Right cardiac atrium (tissue), 5 donors: ENCODE measurements around the gene FRMD1. TPM values are rescaled to one million over a fixed set of nuclear protein-coding genes. Genes with fewer than 3 reads are reported as not detected.

Experiments used
- ATAC-seq, 2 donors: fragments of 200-7000 bp; cut with Tn5 transposase; one replicate each; pipeline versions ENCODE4 v1.8.0 to v1.9.1; 2020; ENCODE audit warnings: moderate library complexity in 2 of 2, mild to moderate bottlenecking in 1 of 2
- DNase-seq, 3 donors: peaks; one replicate each; pipeline ENCODE4 v3.0.0-alpha.2; 2020
- H3K27ac ChIP-seq: one replicate; pipeline ENCODE4 v1.5.1; 2013; ENCODE audit warnings: mild to moderate bottlenecking, low read length, control low read depth, moderate library complexity
- H3K27me3 ChIP-seq: one replicate; pipeline ENCODE4 v1.6.1; 2013; ENCODE audit not compliant: control insufficient read depth, insufficient read depth
- H3K4me1 ChIP-seq: one replicate; pipeline ENCODE4 v1.6.1; 2013; ENCODE audit warnings: low read length; ENCODE audit not compliant: control insufficient read depth, insufficient read depth
- H3K4me3 ChIP-seq: one replicate; pipeline ENCODE4 v1.5.1; 2013; ENCODE audit warnings: low read length, control low read depth
- H3K9me3 ChIP-seq: one replicate; pipeline ENCODE4 v1.6.1; 2013; ENCODE audit warnings: low read length; ENCODE audit not compliant: control insufficient read depth
- WGBS: extraction: QIAGEN DNeasy Blood & Tissue Kit; methylation state at CpG from one replicate; pipeline ENCODE4 v1.1.7; 2013; 5-methylcytosine and 5-hydroxymethylcytosine counted together
- intact Hi-C, 4 donors: fragments of 100-400 bp; cut with DNase I; formaldehyde crosslinking; loops; one replicate each; pipeline versions ENCODE4 v1.11.0 to v1.14.0; 2022 to 2023
- polyA plus RNA-seq: library from polyadenylated mRNA; stranded (reverse); fragments of 200-250 nt; gene quantifications from one replicate; pipeline ENCODE4 v1.2.3, GENCODE V29; 2013
- total RNA-seq, 4 donors: library from RNA; stranded (reverse); fragmentation: NEBNext Ultra II Directional; extraction: Animal tissue kit (Norgen Biotek cat#: 25700); gene quantifications; one replicate each; pipeline ENCODE4 v1.2.1, GENCODE V29; 2021
- donor health status: healthy with polysubstance abuse.
- donor health status: DM: no; HTN: yes; CAD: no.
- donor health status: DM: no; HTN: no; CAD: no.
- donor health status: DM: no; HTN: yes; CAD: no; lungs with severe emphysema.
- donor health status: DM: yes; HTN: yes; CAD: no.

Gene FRMD1
- total and polyA plus RNA-seq, 5 donors: 0.07 to 0.31 TPM; not detected in 3

DNA sequence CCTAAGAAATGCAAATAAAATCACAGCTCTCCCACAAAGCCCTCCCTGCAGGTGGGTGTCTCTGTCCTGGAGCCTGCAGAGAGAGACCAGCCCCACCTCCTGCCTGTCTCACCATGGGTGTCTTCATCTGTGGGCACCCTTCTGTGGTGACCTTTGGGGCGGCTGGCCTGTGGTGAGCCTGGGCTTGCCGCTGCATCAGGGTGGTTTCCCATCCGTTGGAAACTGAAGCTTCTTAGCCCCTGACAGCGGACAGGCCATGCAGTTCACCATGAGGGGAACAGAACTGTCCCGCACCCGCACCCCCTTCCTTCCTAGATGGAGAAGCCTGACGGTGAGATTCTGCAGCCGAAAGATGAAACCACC is 42.3 kb upstream of the FRMD1 start:
- H3K27ac ChIP-seq: no peak overlapping the region
- intact Hi-C loops: no loop called here
- no peak overlapping the region for H3K4me3 ChIP-seq
- ATAC-seq (no peak), DNase-seq (no peak)
- no peaks in the 10 kb centered on the region for H3K27me3 ChIP-seq
- no peaks in the 10 kb centered on the region for H3K9me3 ChIP-seq
- no peaks in the 10 kb centered on the region for H3K4me1 ChIP-seq
- WGBS: 89% methylated on average over 8 of the region's 8 CpGs

DNA sequence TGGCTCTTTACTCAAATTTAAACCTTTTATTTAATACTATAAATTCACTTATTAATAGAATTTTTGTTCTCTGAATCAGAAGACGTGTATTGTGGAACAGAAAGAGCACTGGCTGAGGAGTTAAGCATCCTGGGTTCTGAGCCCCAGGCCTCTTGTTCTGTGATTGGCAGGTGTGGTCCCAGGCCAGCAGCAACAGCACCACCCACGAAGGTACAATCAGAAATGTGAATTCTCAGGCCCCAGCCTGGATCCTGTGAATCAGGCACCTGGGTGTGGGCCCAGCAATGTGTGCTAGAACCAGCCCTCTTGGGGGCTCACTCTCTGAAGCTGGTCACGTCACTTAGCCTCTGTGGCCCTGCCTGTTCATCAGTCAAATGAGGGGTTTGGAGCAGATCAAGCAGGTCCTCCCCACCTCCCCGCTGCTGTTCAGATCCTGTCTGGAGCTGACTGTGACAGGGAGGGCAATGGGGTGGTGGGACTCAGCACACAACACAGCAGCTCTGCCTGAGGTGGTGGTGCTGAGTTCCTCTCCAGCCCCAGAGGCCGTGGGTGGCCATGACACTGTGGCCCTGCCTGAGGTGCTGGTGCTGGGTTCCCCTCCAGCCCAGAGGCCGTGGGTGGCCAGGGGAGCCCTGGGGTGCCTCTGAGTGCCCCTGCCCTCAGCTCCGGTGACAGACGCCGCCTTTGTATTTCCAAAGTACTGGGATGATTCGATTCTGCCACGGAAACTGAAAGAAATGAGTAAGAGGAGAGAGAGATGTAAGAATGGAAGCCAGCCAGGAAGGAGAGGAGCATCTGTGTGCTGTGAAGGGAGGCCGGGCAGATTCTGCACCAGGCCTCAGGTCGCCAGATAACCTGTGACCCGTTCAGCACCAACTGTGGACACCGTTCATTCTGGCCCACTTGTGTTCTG is 41.6 kb upstream of the FRMD1 start:
- H3K4me3 ChIP-seq: no peak overlapping the region
- no peak for DNase-seq
- ATAC-seq: no peak
- no peak overlapping the region for H3K27ac ChIP-seq
- intact Hi-C loops: no loop called here
- H3K9me3 ChIP-seq: no peaks in the 10 kb centered on the region
- H3K4me1 ChIP-seq: no peaks in the 10 kb centered on the region
- WGBS: 81% methylated on average over 15 of the region's 15 CpGs
- H3K27me3 ChIP-seq: no peaks in the 10 kb centered on the region

DNA sequence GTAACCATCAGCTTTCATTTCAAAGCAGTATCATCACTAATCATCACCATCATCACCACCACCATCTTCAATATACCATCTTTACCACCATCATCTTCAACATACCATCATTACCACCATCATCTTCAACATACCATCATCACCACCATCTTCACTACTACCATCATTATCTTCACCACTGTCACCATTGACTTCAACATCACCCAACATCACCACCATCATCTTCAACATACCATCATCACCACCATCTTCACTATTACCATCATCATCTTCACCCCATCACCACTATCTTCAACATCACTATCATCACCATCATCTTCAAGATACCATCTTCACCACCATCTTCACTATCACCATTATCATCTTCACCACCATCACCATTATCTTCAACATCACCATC is 40.5 kb upstream of the FRMD1 start:
- Histone ChIP-seq H3K4me1 (no peaks in the 10 kb centered on the region), H3K27me3 (no peaks in the 10 kb centered on the region), H3K9me3 (no peaks in the 10 kb centered on the region), H3K27ac (no peak overlapping the region), H3K4me3 (no peak overlapping the region)
- DNase-seq (no peak), ATAC-seq (no peak)
- intact Hi-C loops: no loop called here

DNA sequence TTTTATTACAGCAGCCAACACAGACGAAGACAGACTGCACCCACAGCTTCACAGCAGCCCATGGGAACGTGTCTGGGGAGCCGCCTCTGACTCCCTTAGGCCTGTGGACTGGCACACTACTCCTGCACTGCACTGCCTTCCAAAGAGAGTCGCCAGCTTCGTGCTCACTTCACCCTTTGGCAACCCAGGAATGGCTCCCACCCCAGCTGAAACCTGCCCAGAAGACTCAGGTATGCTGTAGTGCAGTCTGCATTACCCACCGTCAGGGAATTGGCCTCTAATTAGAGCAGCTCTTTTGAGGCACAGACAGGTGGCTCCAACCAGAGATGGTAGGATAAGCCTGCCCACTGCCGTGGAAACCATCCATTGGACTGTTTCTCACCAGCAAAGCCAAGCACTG is 39.9 kb upstream of the FRMD1 start:
- no peaks in the 10 kb centered on the region for H3K27me3 ChIP-seq
- 92% methylated on average over 7 of the region's 7 CpGs for WGBS
- H3K4me3 ChIP-seq: no peak overlapping the region
- DNase-seq (no peak), ATAC-seq (no peak)
- H3K9me3 ChIP-seq: no peaks in the 10 kb centered on the region
- intact Hi-C loops: no loop called here
- H3K4me1 ChIP-seq: no peaks in the 10 kb centered on the region
- H3K27ac ChIP-seq: no peak overlapping the region

DNA sequence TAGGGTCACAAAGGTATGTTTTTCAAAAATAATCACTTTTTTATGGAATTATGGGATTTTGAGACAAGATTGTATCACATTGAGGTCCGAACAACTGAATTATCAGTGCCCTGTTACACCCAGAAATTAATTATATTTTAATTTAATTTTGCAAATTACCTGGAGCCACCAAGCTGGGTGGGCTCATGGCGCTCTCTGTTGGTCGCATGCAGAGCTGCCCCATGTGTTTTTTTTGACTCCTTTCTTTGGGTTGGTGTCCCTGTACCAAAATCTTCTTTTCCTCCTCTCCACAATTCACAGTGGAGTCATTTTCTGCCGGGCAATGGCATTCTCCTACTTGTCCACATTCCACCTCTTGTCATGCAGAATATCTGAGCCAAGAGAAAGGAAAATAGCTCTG is 38.9 kb upstream of the FRMD1 start:
- H3K27ac ChIP-seq: no peak overlapping the region
- ATAC-seq: no peak
- no peak overlapping the region for H3K4me3 ChIP-seq
- H3K9me3 ChIP-seq: no peaks in the 10 kb centered on the region
- intact Hi-C loops: no loop called here
- no peaks in the 10 kb centered on the region for H3K4me1 ChIP-seq
- WGBS: 75% methylated on average over 4 of the region's 4 CpGs
- DNase-seq: no peak
- no peaks in the 10 kb centered on the region for H3K27me3 ChIP-seq

DNA sequence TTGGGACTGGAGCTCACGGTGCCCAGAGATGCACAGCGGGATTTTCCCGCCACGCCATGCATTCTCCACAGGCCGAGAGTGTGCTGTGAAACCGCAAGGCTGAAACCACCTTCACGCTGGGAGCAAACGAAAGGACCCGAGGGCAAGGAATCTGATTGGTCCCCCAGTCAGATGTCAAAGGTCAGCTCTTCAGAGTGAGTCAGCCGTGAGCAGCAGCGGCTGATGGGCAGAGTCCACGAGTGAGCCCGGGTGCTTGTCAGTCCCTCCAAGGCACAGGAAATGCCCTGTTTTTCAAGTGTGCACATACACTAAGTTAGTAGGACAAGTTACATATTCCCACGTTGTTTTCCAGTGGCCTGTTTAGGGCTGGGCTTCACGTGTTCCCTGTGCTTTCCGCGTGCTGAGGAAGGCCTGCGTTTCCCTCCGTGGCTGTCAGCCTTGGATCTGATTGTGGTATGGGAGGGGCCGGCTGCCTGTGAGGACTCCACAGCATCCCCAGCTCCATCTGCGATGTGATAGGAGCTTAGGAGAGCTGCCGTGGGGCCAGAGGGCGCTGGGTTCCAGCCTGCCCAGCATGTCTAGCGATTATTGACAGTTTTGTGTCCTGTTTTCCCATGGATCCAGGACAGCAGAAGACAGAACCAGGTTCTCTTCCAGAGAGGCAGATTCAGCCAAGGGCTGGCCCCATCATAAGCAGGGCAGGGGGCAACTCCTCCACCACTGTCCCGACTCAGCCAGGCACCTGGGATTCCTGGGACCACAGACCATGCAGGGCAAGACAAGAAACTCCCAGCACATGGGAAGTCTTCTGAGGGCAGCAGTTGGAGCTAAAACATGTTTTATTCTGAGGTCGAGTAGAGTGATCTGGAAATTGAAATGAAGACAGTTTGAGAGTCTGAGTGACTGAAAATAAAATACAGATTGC is 38.2 kb upstream of the FRMD1 start:
- 74% methylated on average over 26 of the region's 26 CpGs for WGBS
- intact Hi-C loops: no loop called here

DNA sequence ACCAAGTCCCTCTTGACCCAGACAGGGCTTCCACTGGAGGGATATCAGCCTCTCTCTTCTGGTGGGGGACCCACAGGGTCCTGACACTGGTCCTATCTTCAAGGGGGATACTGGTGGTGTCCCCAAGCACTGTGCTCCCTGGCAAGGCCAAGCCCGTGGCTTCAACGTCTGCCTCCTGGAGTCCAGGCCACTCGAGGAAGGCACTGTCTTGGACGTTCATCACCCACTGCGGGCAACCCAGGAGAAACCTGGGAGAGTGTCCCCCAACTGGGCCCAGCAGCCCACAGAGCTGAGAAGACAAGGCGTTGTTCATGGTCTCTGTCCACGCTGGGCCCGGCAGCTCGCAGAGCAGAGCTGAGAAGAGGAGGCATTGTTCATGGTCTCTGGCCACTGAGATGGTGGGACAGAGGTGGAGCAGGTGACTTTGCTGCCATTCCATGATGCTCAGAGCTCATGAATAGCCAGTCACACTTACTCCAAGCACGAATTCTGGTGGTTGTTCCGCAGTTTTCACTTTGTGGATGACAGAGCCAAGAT is 37.5 kb upstream of the FRMD1 start:
- Histone ChIP-seq H3K4me3 (no peak overlapping the region), H3K4me1 (no peaks in the 10 kb centered on the region), H3K9me3 (no peaks in the 10 kb centered on the region), H3K27ac (no peak overlapping the region), H3K27me3 (no peaks in the 10 kb centered on the region)
- intact Hi-C loops: no loop called here
- no peak for DNase-seq
- 96% methylated on average over 11 of the region's 11 CpGs for WGBS
- ATAC-seq: no peak

More for the DNA sequence above, 38.2 kb upstream of the FRMD1 start:
- H3K27me3 ChIP-seq: no peaks in the 10 kb centered on the region
- H3K27ac ChIP-seq: no peak overlapping the region
- H3K4me1 ChIP-seq: no peaks in the 10 kb centered on the region
- ATAC-seq (no peak), DNase-seq (no peak)
- no peak overlapping the region for H3K4me3 ChIP-seq
- H3K9me3 ChIP-seq: no peaks in the 10 kb centered on the region

DNA sequence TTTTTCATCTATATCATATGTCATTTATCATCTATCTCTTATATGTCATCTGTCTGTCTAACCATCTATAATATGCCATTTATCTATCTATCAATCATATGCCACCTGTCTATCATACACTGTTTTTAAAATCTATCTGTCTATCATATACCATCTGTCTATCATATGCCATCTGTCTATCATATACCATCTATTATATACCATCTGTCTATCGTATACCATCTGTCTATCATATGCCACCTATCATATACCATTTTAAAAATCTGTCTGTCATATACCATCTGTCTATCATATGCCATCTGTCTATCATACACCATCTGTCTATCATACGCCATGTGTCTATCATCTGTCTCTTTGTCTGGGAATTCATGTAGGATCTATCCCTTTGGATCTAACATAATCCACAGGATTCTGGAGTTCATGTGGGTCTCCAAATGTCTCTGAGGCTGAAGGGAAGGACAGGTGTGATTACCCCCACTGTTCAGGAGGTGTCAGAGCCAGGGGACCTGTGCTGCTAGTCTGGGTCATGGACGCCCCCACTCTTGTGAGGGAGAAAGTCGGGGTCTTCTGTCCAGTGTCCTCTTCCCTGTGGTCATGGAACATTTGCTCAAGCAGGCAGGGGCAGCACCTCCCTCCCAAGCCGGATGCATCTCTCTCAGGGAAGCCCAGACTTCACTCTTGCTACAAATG is 36.9 kb upstream of the FRMD1 start:
- Histone ChIP-seq H3K4me1 (no peaks in the 10 kb centered on the region), H3K27ac (no peak overlapping the region), H3K4me3 (no peak overlapping the region), H3K9me3 (no peaks in the 10 kb centered on the region), H3K27me3 (no peaks in the 10 kb centered on the region)
- no peak for DNase-seq
- WGBS: 96% methylated on average over 5 of the region's 5 CpGs
- no peak for ATAC-seq
- intact Hi-C loops: no loop called here

DNA sequence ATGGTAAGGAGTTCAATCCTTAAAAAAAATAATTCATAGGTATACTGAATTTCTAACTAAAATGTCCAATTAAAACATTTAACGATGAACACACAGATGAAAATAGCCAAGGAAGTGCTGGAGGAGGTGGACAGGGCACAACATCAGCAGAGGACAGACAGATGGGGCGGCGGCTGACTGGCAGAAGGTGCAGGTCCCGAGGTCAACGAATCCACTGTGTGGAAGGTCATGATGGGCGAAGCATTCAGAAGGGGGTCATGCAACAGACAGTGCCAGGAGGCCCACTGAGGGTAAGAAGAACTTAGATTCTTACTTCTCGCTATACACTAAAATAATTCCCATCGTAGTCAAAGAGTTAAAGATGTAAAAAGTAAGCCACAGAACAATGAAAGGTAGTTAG is 34.2 kb upstream of the FRMD1 start:
- H3K4me1 ChIP-seq: no peaks in the 10 kb centered on the region
- no peak overlapping the region for H3K27ac ChIP-seq
- intact Hi-C loops: no loop called here
- no peak overlapping the region for H3K4me3 ChIP-seq
- H3K27me3 ChIP-seq: no peaks in the 10 kb centered on the region
- ATAC-seq (no peak), DNase-seq (no peak)
- H3K9me3 ChIP-seq: no peaks in the 10 kb centered on the region
- WGBS: 95% methylated on average over 8 of the region's 8 CpGs

DNA sequence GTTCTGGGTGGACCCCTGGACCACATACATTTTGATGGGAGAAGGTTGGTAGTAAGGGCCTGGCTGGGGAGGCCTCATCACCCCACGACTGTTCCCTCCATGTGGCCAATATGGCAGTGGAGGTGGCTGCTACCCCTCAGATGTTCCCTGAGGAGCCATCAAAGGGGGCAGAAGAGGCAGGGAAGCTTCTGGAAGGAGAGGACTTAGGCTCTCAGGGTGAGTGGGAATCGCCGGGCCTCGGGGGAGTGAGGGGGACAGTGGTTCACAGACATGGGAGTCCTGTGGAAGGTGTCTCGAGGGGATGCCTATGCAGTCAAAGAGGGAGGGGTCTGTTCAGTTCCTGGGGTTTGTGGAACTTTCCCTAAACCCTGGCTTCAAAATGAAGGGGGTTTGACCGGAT is 32.9 kb upstream of the FRMD1 start:
- WGBS: 93% methylated on average over 6 of the region's 6 CpGs
- H3K9me3 ChIP-seq: no peaks in the 10 kb centered on the region
- H3K4me3 ChIP-seq: no peak overlapping the region
- H3K4me1 ChIP-seq: no peaks in the 10 kb centered on the region
- intact Hi-C loops: no loop called here
- H3K27ac ChIP-seq: no peak overlapping the region
- DNase-seq: no peak
- H3K27me3 ChIP-seq: no peaks in the 10 kb centered on the region
- ATAC-seq: no peak

DNA sequence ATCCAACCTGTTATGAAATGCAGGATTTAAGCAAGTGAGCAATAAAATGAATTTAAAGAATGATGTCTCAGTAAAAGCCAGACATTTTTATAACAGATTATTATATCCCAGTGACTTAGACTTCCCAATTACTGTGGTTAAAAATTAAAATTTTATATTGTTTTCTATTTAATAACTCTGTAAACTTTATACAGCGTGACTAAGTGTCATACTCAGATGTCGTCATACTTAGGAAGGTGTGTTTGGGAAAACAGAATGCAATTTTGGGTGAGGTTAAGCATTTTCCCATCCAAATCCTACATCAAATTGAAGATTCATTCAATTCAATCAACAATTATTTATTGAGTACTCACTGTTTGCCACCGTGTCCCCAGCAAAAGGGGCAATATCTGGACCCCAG is 31.4 kb upstream of the FRMD1 start:
- H3K27ac ChIP-seq: no peak overlapping the region
- no peaks in the 10 kb centered on the region for H3K27me3 ChIP-seq
- intact Hi-C loops: no loop called here
- H3K9me3 ChIP-seq: no peaks in the 10 kb centered on the region
- 93% methylated on average over 3 of the region's 3 CpGs for WGBS
- DNase-seq (no peak), ATAC-seq (no peak)
- H3K4me3 ChIP-seq: no peak overlapping the region
- no peaks in the 10 kb centered on the region for H3K4me1 ChIP-seq
